Measurements from ENCODE around the gene KLC3. TPM values are rescaled to one million over a fixed set of nuclear protein-coding genes. Genes with fewer than 3 reads are reported as not detected.

KLC3 gene
- total RNA-seq, 4 donors from 2014 or later, result not detected

GRCh38 chr19:45333609-45334303, 6.8 kb upstream of the KLC3 start:
- TF ChIP-seq CTCF (IDR thresholded peaks at IDR 0.05; ENCODE audit: low read depth), result no peak

- TF ChIP-seq CTCF (IDR thresholded peaks at IDR 0.05; ENCODE audit: low read depth), result no peak
Observed at GRCh38 chr19:45336696-45337251, 3.8 kb upstream of the KLC3 start.

- TF ChIP-seq CTCF (IDR thresholded peaks at IDR 0.05; ENCODE audit: low read depth), result no peak
Observed at GRCh38 chr19:45339629-45340028, 921 bp upstream of the KLC3 start.

DNA sequence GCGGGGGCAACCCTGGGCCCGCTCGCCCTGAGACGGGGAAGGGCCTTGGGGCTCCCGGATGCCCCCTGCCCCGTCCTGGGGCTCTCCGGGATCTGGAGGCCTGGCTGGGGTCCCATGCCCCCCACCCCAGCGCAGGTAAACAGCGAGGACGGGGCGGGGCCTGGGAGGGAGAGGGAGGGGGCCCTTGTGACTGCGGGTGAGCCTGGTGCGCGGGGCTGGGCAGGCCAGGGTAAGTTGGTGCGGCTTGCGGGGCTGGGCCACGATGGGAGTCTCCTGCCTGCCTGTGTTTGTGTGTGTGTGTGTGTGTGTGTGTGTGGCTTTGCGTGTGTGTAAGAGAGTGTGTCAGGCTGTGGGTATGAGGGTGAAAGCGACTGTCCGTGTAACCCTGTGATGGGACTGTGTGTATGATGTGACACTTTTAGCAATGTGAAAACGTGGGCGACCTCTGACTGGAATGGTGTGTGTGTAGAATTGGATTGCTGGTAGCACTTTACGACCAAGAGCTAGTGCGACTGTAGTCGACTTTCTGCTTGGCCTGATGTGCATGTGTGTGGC, 426 bp downstream of the KLC3 start:
- no peak for TF ChIP-seq CTCF (IDR thresholded peaks at IDR 0.05; ENCODE audit: low read depth)

- TF ChIP-seq CTCF (IDR thresholded peaks at IDR 0.05; ENCODE audit: low read depth), result no peak
Observed at GRCh38 chr19:45342911-45343310, 2.4 kb downstream of the KLC3 start.

- no peak for TF ChIP-seq CTCF (IDR thresholded peaks at IDR 0.05; ENCODE audit: low read depth)
Observed at GRCh38 chr19:45344621-45345505, 4.3 kb downstream of the KLC3 start.

DNA sequence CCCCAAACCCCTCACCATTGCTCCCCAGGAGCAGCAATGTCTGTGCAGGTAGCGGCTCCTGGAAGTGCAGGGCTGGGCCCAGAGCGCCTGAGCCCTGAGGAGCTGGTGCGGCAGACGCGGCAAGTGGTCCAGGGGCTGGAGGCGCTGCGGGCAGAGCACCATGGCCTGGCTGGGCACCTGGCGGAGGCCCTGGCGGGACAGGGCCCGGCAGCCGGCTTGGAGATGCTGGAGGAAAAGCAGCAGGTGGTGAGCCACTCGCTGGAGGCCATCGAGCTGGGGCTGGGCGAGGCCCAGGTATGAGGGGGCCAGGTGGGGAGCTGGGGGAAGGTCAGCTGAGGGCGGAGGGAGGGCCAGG, 4.9 kb downstream of the KLC3 start:
- TF ChIP-seq CTCF (IDR thresholded peaks at IDR 0.05; ENCODE audit: low read depth), result no peak

Measured in subcutaneous adipose tissue (tissue), 4 donors.